Suppressor macrophage treated with lipopolysaccharide for 1 hour (primary cell): ENCODE measurements around the gene CEP97.

Source experiments
- DNase-seq, 3 donors: peaks; one replicate each; pipeline ENCODE4 v3.0.0-alpha.2; 2020 to 2022

Gene CEP97

DNA sequence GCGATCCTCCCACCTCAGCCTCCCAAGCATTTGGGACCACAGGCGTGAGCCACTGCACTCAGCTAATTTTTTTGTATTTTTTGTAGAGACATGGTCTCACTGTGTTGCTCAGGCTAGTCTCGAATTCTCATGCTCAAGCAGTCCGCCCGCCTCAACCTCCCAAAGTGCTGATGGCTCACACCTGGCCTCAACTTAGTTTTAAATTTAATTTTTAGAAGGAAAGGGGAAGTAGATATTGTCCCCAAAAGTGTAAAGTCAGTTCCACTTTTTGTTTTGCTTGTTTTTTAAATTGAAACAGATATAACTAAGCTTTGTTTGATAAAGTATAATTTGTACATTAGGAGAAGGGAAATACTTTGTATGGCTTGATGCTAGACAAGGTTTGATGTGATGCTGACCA lies 93.6 kb downstream of the CEP97 start:
- DNase-seq, result no peak

DNA sequence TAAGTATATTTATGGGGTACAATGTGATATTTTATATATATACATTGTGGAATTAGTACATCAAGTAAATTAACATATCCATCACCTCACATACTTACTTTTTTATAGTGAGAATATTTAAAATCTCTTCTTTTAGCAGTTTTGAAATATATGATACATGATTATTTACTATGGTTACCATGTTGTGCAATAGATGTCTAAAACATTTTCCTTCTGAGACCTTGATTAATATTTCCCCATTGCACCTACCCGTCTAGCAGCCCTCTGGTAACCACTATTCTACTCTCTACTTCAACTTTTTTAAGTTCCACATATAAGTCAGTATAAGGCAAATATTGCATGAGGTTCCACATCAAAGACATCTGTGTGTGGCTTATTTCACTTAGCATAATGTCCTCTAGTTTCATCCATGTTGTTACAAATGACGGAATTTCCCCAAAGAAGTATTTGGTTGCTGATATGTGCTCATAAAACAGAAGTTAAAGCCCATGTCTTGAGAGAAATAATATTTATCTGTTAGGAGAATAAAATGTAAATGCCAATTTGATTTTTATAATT lies 95.3 kb downstream of the CEP97 start:
- peak; percentile 54 to 88 (median 85) for DNase-seq
